HCT116 (cell line): ENCODE measurements around the gene RHBDF1. TPM values are rescaled to one million over a fixed set of nuclear protein-coding genes. Genes with fewer than 3 reads are reported as not detected.
A peak's percentile ranks its signal among the peaks of the same experiment; 100 is the strongest.

Experiments
- ATAC-seq: fragments of 200-7000 bp; cut with Tn5 transposase; 2 replicates; pipeline ENCODE4 v1.9.1; 2020; ENCODE audit warnings: mild to moderate bottlenecking, moderate library complexity
- BruUV-seq: library from RNA; stranded (reverse); fragments of 400-500 nt; replicated peaks from 2 replicates; lab custom pipeline; 2021; lab: Mats Ljungman, UMichigan
- CTCF ChIA-PET: fragments of 300-600 bp; sonication (Branson Sonifier 250); formaldehyde crosslinking; loops from one replicate; lab custom pipeline; 2021; ENCODE audit warnings: antibody characterized with exemption; lab: Charles Lee
- POLR2A ChIA-PET: fragments of 300-600, 350-600 bp; sonication (Branson Sonifier 250); formaldehyde crosslinking; loops from one replicate; lab custom pipeline; 2021; ENCODE audit warnings: antibody characterized with exemption; lab: Charles Lee
- RAD21 ChIA-PET, 2 experiments: fragments of 300-600 bp; sonication (Branson Sonifier 250); formaldehyde crosslinking; loops; one replicate each; lab custom pipeline; 2023; ENCODE audit warnings: low total read pairs in 2 of 2; ENCODE audit not compliant: uncharacterized antibody in 2 of 2, unreplicated experiment in 2 of 2, low non-redundant PET in 1 of 2; lab: Charles Lee
- DNase-seq: peaks from one replicate; pipeline ENCODE4 v3.0.0-alpha.2; 2010; ENCODE audit warnings: low read depth, low spot score
- H2AFZ ChIP-seq: fragments of 200-600 bp; shearing (Covaris generic), sonication (generic); 2 replicates; pipeline ENCODE4 v1.6.1; 2017; ENCODE audit warnings: low read depth, mixed run types, mixed read lengths, antibody characterized with exemption, low read length; ENCODE audit not compliant: poor library complexity, severe bottlenecking
- H3K27ac ChIP-seq: 2 replicates; pipeline ENCODE4 v1.5.1; 2012; ENCODE audit warnings: low read depth, low read length
- H3K27me3 ChIP-seq: fragments of 200-600 bp; sonication (generic); 2 replicates; pipeline ENCODE4 v1.6.1; 2016; ENCODE audit warnings: mixed run types, low read length, mixed read lengths; ENCODE audit not compliant: insufficient read depth
- H3K36me3 ChIP-seq, 2 experiments: fragments of 200-500 bp in 1 of 2; fragments of 200-600 bp in 1 of 2; sonication (Bioruptor generic) in 1 of 2; sonication (generic) in 1 of 2; 2 replicates each; pipeline versions ENCODE4 v1.5.1 to v1.6.1; 2014 to 2016; ENCODE audit warnings: low read length in 2 of 2, inconsistent platforms in 1 of 2, mixed read lengths in 1 of 2, mixed run types in 1 of 2; ENCODE audit not compliant: insufficient read depth in 2 of 2, control insufficient read depth in 1 of 2
- H3K4me1 ChIP-seq, 2 experiments: fragments of 200-600 bp in 1 of 2; sonication (generic) in 1 of 2; 2 replicates each; pipeline versions ENCODE4 v1.5.1 to v1.6.1; 2012 to 2017; ENCODE audit warnings: low read length in 2 of 2, inconsistent platforms in 1 of 2, mild to moderate bottlenecking in 1 of 2, mixed read lengths in 1 of 2, mixed run types in 1 of 2, moderate library complexity in 1 of 2; ENCODE audit not compliant: insufficient read depth in 2 of 2, control insufficient read depth in 1 of 2
- H3K4me2 ChIP-seq: fragments of 200-600 bp; sonication (generic); 2 replicates; pipeline ENCODE4 v1.6.1; 2017; ENCODE audit warnings: mixed run types, low read length, mixed read lengths
- H3K4me3 ChIP-seq, 2 experiments: fragments of 200-600 bp in 1 of 2; sonication (generic) in 1 of 2; replicated peaks in 1 of 2; 2 replicates each; pipeline ENCODE4 v1.5.1; 2011 to 2016; ENCODE audit warnings: low read length in 2 of 2, control low read depth in 1 of 2, low read depth in 1 of 2, mild to moderate bottlenecking in 1 of 2, mixed read lengths in 1 of 2, mixed run types in 1 of 2
- H3K79me2 ChIP-seq: fragments of 200-600 bp; sonication (generic); 2 replicates; pipeline ENCODE4 v1.6.1; 2017; ENCODE audit warnings: mild to moderate bottlenecking, mixed run types, low read length, moderate library complexity, mixed read lengths; ENCODE audit not compliant: insufficient read depth
- H3K9ac ChIP-seq: fragments of 200-600 bp; sonication (generic); 2 replicates; pipeline ENCODE4 v1.6.1; 2016; ENCODE audit warnings: low read length, mixed read lengths
- H3K9me2 ChIP-seq: fragments of 200-600 bp; sonication (generic), shearing (Covaris generic); 2 replicates; pipeline ENCODE4 v1.6.1; 2017; ENCODE audit warnings: mixed run types, mild to moderate bottlenecking, moderate library complexity; ENCODE audit not compliant: insufficient read depth
- H3K9me3 ChIP-seq, 2 experiments: fragments of 200-500 bp in 1 of 2; fragments of 200-600 bp in 1 of 2; sonication (Bioruptor generic) in 1 of 2; sonication (generic) in 1 of 2; 2 replicates each; pipeline ENCODE4 v1.6.1; 2014 to 2017; ENCODE audit warnings: low read length in 2 of 2, mixed read lengths in 2 of 2, inconsistent platforms in 1 of 2, low read depth in 1 of 2, mild to moderate bottlenecking in 1 of 2, mixed run types in 1 of 2, moderate library complexity in 1 of 2; ENCODE audit not compliant: control insufficient read depth in 1 of 2, insufficient read depth in 1 of 2
- H4K20me1 ChIP-seq: fragments of 200-600 bp; sonication (generic), shearing (Covaris generic); 2 replicates; pipeline ENCODE4 v1.6.1; 2017; ENCODE audit warnings: mixed run types, mild to moderate bottlenecking, moderate library complexity; ENCODE audit not compliant: insufficient read depth
- CEBPB ChIP-seq: IDR thresholded peaks from 2 replicates; pipeline ENCODE4 v1.6.1; 2012; ENCODE audit warnings: low read depth
- CTCF ChIP-seq, 3 experiments: fragments of 200-600 bp in 1 of 3; sonication (generic) in 1 of 3; IDR thresholded peaks in 2 of 3; conservative IDR thresholded peaks in 1 of 3; 2 replicates each; pipeline ENCODE4 v1.5.1; 2012 to 2017; ENCODE audit warnings: low read depth in 2 of 3, low read length in 2 of 3, antibody characterized with exemption in 1 of 3, borderline replicate concordance in 1 of 3, control low read depth in 1 of 3, mild to moderate bottlenecking in 1 of 3, mixed read lengths in 1 of 3, mixed run types in 1 of 3, moderate library complexity in 1 of 3; ENCODE audit not compliant: insufficient read depth in 1 of 3
- JUND ChIP-seq: IDR thresholded peaks from 2 replicates; pipeline ENCODE4 v1.6.1; 2012
- RAD21 ChIP-seq: IDR thresholded peaks from 2 replicates; pipeline ENCODE4 v1.6.1; 2012; ENCODE audit warnings: low read depth, mild to moderate bottlenecking
- SP1 ChIP-seq: IDR thresholded peaks from 2 replicates; pipeline ENCODE4 v1.6.1; 2012; ENCODE audit warnings: low read depth
- SRF ChIP-seq: IDR thresholded peaks from 2 replicates; pipeline ENCODE4 v1.6.1; 2012; ENCODE audit warnings: low read depth
- ZNF274 ChIP-seq: fragments of 200-500 bp; sonication (Bioruptor generic); IDR thresholded peaks from 2 replicates; pipeline ENCODE4 v1.6.1; 2014; ENCODE audit warnings: mild to moderate bottlenecking, low read depth, low read length, inconsistent platforms
- intact Hi-C: fragments of 100-400 bp; cut with micrococcal nuclease; formaldehyde crosslinking; loops from 2 replicates; pipeline ENCODE4 v1.10.0; 2022
- total RNA-seq: library from RNA; stranded (reverse); gene quantifications from one replicate; pipeline ENCODE4 v1.2.1, GENCODE V29; 2021; ENCODE audit not compliant: unreplicated experiment

RHBDF1 gene
- total RNA-seq, 1 experiment from 2014 or later = 19.8 TPM

DNA sequence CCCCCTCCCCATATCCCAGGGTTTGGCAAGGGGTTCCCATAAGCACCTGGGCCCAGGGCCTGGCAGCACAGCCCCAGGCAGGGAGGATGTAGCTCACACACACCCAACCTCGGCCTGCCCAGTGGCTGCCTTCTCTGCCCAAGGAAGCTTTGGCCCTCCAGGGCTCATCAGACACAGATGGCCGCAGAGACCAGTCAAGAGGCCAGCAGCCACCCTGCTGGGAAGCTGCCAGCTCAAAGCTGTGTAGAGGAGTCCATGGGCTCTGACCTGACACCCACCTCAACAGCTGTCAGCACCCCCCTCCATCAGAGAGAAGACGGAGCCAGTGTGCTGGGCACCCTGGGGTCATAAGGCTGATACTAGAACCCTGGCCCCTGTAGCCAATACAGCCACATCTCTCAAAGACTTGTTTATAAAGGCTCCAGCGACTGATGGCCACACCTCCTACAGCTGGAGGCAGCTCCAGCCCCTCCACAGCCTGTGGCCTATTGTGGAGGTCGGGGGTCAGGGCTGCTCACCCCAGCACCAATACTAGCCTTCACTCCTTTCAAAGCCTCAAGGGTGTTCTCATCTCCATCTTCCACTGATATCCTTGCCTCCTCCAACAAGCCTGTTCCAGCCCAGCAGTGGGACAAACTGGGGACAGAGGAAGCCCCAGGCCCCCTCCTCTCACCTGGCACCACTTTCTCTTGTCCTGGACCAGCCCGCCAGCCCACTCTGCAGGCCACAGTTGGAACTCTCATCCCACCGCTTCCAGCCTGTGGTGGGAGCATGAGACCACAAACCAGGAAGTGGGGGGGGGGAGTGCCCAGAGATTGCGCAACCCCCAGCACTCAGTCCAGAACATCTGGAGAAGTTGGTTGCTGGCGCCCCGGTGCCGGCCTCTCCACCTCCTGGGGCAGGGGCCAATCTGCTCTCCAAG, 3.4 kb upstream of the RHBDF1 start:
- no peaks in the 10 kb centered on the region for H4K20me1 ChIP-seq
- no peak for ATAC-seq
- 0 out of 2 replicates have a peak, but pooled peaks cover 4% of the 10 kb centered on the region for H3K79me2 ChIP-seq
- ChIA-PET RAD21 (no interaction called here), POLR2A (no interaction called here), CTCF (no interaction called here)
- no peak overlapping the region for H3K9ac ChIP-seq
- no peaks in the 10 kb centered on the region for H3K9me3 ChIP-seq
- DNase-seq = no peak
- no peak overlapping the region for H2AFZ ChIP-seq
- no peak overlapping the region for H3K4me3 ChIP-seq
- H3K4me2 ChIP-seq = peak overlapping the region; percentile 80
- H3K27me3 ChIP-seq = no peaks in the 10 kb centered on the region
- peak overlapping the region; percentile 90 for H3K27ac ChIP-seq
- H3K4me1 ChIP-seq = peaks cover 27 to 40% of the 10 kb centered on the region in 2 experiments
- intact Hi-C loops = no loop called here
- TF ChIP-seq CTCF (IDR thresholded peaks at IDR 0.05 in 2 of 3, conservative IDR thresholded peaks at IDR 0.05 in 1 of 3; ENCODE audit: borderline replicate concordance in 1 of 3, insufficient read depth in 1 of 3, low read depth in 2 of 3, low read length in 2 of 3) = no peak
- TF ChIP-seq CEBPB = peak; percentile 95
- TF ChIP-seq, all 23 proteins: peak for 1
- Histone ChIP-seq H3K36me3 (no peaks in the 10 kb centered on the region), H3K9me2 (no peaks in the 10 kb centered on the region)
- no TSS peak for BruUV-seq

- H3K27me3 ChIP-seq = no peaks in the 10 kb centered on the region
- RAD21 ChIA-PET = no interaction called here
- no peaks in the 10 kb centered on the region for H3K36me3 ChIP-seq
- no peak for ATAC-seq
- no peak overlapping the region for H3K4me3 ChIP-seq
- peaks cover 31 to 50% of the 10 kb centered on the region in 2 experiments for H3K4me1 ChIP-seq
- TF ChIP-seq JUND (no peak), CTCF (IDR thresholded peaks at IDR 0.05 in 2 of 3, conservative IDR thresholded peaks at IDR 0.05 in 1 of 3; ENCODE audit: borderline replicate concordance in 1 of 3, insufficient read depth in 1 of 3, low read depth in 2 of 3, low read length in 2 of 3) (no peak), SRF (no peak), RAD21 (no peak), ZNF274 (no peak), SP1 (no peak)
- no peak for DNase-seq
- CTCF ChIA-PET = no interaction called here
- POLR2A ChIA-PET = no interaction called here
- H3K9me2 ChIP-seq = no peaks in the 10 kb centered on the region
- H3K27ac ChIP-seq = no peak overlapping the region
- intact Hi-C loops = no loop called here
- no peaks in the 10 kb centered on the region for H3K9me3 ChIP-seq
- no peak overlapping the region for H3K9ac ChIP-seq
- H4K20me1 ChIP-seq = no peaks in the 10 kb centered on the region
- no TSS peak for BruUV-seq
- H3K4me2 ChIP-seq = no peak overlapping the region
- H3K79me2 ChIP-seq = 0 out of 2 replicates have a peak, but pooled peaks cover 4% of the 10 kb centered on the region
- H2AFZ ChIP-seq = no peak overlapping the region
These were observed 2.4 kb upstream of the RHBDF1 start for GRCh38 chr16:74747-75334.
